ENCODE measurements around the gene MAPKAP1. TPM values are rescaled to one million over a fixed set of nuclear protein-coding genes. Genes with fewer than 3 reads are reported as not detected.

The MAPKAP1 gene
- total and polyA plus RNA-seq, 9 of the 15 experiments (the other 6 are each of a cell fraction or from before 2014, with no cell fraction given) = 2.6 to 82.1 (median 61.1) TPM

DNA sequence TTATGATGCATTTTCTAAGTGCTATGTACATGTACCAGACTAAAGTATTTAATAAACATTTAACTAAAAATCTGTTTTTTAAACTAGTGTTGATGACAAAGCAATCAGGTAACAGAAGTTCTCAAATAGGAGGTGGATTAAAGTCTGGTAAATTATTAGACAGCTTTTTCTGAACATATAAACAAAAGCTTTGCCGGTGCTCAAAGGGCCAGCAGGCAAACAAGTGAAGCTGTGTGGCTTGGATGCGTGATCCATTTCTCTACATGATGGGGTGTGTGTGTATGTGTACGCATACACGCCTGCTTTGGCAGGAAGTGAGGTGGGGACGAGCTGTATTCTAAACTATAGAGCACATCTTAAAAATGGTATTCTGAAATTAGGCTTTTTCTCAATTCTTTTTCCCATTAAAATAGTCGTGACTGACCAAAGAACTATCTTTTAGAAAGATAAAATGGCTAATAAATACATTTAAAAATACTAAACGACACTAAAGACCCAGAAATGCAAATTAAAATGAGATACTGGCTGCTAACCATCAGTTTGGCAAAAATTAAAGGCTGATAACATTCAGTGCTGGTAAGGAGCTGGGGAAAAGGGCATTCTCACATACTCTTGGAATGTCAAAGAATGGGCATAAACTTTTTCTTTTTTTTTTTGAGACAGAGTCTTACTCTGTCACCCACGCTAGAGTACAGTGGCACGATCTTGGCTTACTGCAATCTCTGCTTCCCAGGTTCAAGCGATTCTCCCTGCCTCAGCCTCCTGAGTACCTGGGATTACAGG is 174.0 kb downstream of the MAPKAP1 start:
- CTCF ChIA-PET (ENCODE audit: low intra/inter-chr PET ratio) = no interaction called here

DNA sequence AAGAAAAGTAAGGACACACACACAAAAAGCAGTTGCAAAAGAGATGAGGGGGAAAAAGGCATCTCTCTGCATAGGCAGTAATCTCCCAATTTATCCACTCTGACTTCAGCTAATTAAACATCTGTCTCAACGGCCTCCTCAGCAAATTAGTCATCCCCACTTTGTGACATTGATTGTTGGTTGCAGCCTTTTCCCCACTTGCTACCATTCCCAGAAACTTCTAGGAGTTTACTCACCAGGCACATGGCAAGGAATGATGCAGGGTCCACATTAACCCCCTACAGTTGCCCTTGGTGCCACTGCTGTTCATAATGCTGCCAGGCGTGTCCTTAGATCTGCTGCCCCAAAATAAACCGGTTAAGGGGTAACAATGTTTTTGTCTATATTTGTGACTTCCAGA is 174.6 kb downstream of the MAPKAP1 start:
- no TSS peak for BruUV-seq (replicated peaks)
- Histone ChIP-seq H3K4me1 (replicated peaks in 1 of 2; ENCODE audit: control insufficient read depth in 2 of 2, insufficient read depth in 2 of 2, low read length in 2 of 2) (peaks cover 0 to 5% of the 10 kb centered on the region in 2 experiments; a peak in 1 of 5 replicates), H3K4me2 (ENCODE audit: insufficient read depth, low read length) (no peak overlapping the region), H3K9me1 (ENCODE audit: control insufficient read depth, insufficient read depth, low read length) (no peaks in the 10 kb centered on the region), H3K9me3 (replicated peaks; ENCODE audit: control insufficient read depth, insufficient read depth, low read depth, low read length) (no peaks in the 10 kb centered on the region), H3K9ac (ENCODE audit: insufficient read depth in 1 of 2, low read depth in 2 of 2, low read length in 2 of 2) (no peak overlapping the region), H4K20me1 (replicated peaks; ENCODE audit: control insufficient read depth, insufficient read depth, low read length) (no peaks in the 10 kb centered on the region), H3K36me3 (ENCODE audit: control insufficient read depth, insufficient read depth, low read length) (no peaks in the 10 kb centered on the region), H3K79me2 (ENCODE audit: control insufficient read depth, insufficient read depth, low read length) (no peaks in the 10 kb centered on the region), H2AFZ (ENCODE audit: low read depth, low read length) (no peak overlapping the region), H3K27me3 (ENCODE audit: control insufficient read depth in 2 of 2, insufficient read depth in 2 of 2, low read length in 2 of 2) (no peaks in the 10 kb centered on the region), H3K4me3 (no peak overlapping the region), H3K27ac (ENCODE audit: extremely low read depth, low read depth, low read length) (no peak overlapping the region)
- WGBS (ENCODE audit: insufficient coverage, low coverage, missing lambda C conversion rate) = 80% methylated on average over 3 of the region's 3 CpGs
- ChIA-PET CTCF (ENCODE audit: low intra/inter-chr PET ratio) (interaction anchor here (0.5 kb wide), 1 partner anchor 459 kb away, joined by 4 read pairs; no protein-coding TSS in a partner anchor), POLR2A (interaction anchor here (0.8 to 1.1 kb wide), 2 partner anchors 10 to 165 kb away, joined by 3 to 4 read pairs; no protein-coding TSS in a partner anchor)
- DNase-seq (ENCODE audit: extremely low read depth in 1 of 4, low spot score in 3 of 4) = no peak
- intact Hi-C loops (cut with micrococcal nuclease) (no loop called here), in situ Hi-C loops (cut with MboI) (no loop called here)
- ATAC-seq = no peak
- FAIRE-seq = no peak
- TF ChIP-seq ZFP1 (CRISPR knock-in tag; IDR thresholded peaks at IDR 0.05) (no peak), SMAD3 (CRISPR knock-in tag; conservative IDR thresholded peaks at IDR 0.05) (no peak), ZNF277 (CRISPR knock-in tag; IDR thresholded peaks at IDR 0.05; ENCODE audit: borderline replicate concordance) (no peak), ZNF140 (CRISPR knock-in tag; IDR thresholded peaks at IDR 0.05) (no peak), AFF4 (CRISPR knock-in tag; IDR thresholded peaks at IDR 0.05) (no peak), ZC3H8 (IDR thresholded peaks at IDR 0.05) (no peak), TAF7 (tag; IDR thresholded peaks at IDR 0.05) (no peak)

More for the DNA sequence above, 174.0 kb downstream of the MAPKAP1 start:
- Histone ChIP-seq H3K9me3 (replicated peaks; ENCODE audit: control insufficient read depth, insufficient read depth, low read depth, low read length) (no peaks in the 10 kb centered on the region), H4K20me1 (replicated peaks; ENCODE audit: control insufficient read depth, insufficient read depth, low read length) (no peaks in the 10 kb centered on the region), H3K27me3 (ENCODE audit: control insufficient read depth in 2 of 2, insufficient read depth in 2 of 2, low read length in 2 of 2) (no peaks in the 10 kb centered on the region), H3K27ac (ENCODE audit: extremely low read depth, low read depth, low read length) (no peak overlapping the region), H2AFZ (ENCODE audit: low read depth, low read length) (no peak overlapping the region), H3K4me3 (no peak overlapping the region), H3K4me1 (replicated peaks in 1 of 2; ENCODE audit: control insufficient read depth in 2 of 2, insufficient read depth in 2 of 2, low read length in 2 of 2) (peaks cover 0 to 8% of the 10 kb centered on the region in 2 experiments; a peak in 2 of 5 replicates), H3K4me2 (ENCODE audit: insufficient read depth, low read length) (no peak overlapping the region), H3K79me2 (ENCODE audit: control insufficient read depth, insufficient read depth, low read length) (no peaks in the 10 kb centered on the region), H3K9ac (ENCODE audit: insufficient read depth in 1 of 2, low read depth in 2 of 2, low read length in 2 of 2) (no peak overlapping the region), H3K36me3 (ENCODE audit: control insufficient read depth, insufficient read depth, low read length) (no peaks in the 10 kb centered on the region), H3K9me1 (ENCODE audit: control insufficient read depth, insufficient read depth, low read length) (no peaks in the 10 kb centered on the region)
- intact Hi-C loops (cut with micrococcal nuclease) (no loop called here), in situ Hi-C loops (cut with MboI) (no loop called here)
- ATAC-seq = no peak
- POLR2A ChIA-PET = interaction anchor here (0.8 to 1.1 kb wide), 2 partner anchors 11 to 165 kb away, joined by 3 to 4 read pairs; no protein-coding TSS in a partner anchor
- no peak for TF ChIP-seq PHB2 (IDR thresholded peaks at IDR 0.05; ENCODE audit: low read depth)
- TF ChIP-seq ZNF184 (CRISPR knock-in tag; IDR thresholded peaks at IDR 0.05) = peak; percentile 21; the same call in 1 of the 2 replicates
- FAIRE-seq = no peak
- 79% methylated on average over 10 of the region's 10 CpGs for WGBS (ENCODE audit: insufficient coverage, low coverage, missing lambda C conversion rate)
- no peak for DNase-seq (ENCODE audit: extremely low read depth in 1 of 4, low spot score in 3 of 4)
- BruUV-seq (replicated peaks) = no TSS peak

Measured in K562 (cell line).